Stimulated activated CD4-positive, alpha-beta T cell treated with anti-CD3 and anti-CD28 coated beads, Interleukin-1b, Interleukin-23, amount 100 ng/mL, for 24 hours (primary cell): ENCODE data around the gene LENG8.

Experiments used
- DNase-seq, 4 experiments: peaks; one replicate each; pipeline ENCODE4 v3.0.0-alpha.2; 2020; ENCODE audit warnings: low read depth in 4 of 4, low spot score in 1 of 4

Gene LENG8

DNA sequence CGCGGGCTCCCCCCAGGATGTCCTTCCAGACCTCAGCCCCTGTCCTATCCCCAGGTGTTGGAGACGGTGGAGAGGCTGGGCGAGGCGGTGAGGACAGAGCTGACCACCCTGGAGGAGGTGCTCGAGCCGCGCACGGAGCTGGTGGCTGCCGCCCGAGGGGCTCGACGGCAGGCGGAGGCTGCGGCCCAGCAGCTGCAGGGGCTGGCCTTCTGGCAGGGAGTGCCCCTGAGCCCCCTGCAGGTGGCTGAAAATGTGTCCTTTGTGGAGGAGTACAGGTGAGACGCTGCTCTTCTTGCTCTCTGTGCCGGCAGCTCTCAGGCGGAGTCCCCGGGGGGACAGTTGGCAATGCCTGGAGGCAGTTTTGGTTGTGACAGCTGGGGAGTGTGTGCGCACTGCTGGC lies 26.9 kb upstream of the LENG8 start:
- no peak for DNase-seq

DNA sequence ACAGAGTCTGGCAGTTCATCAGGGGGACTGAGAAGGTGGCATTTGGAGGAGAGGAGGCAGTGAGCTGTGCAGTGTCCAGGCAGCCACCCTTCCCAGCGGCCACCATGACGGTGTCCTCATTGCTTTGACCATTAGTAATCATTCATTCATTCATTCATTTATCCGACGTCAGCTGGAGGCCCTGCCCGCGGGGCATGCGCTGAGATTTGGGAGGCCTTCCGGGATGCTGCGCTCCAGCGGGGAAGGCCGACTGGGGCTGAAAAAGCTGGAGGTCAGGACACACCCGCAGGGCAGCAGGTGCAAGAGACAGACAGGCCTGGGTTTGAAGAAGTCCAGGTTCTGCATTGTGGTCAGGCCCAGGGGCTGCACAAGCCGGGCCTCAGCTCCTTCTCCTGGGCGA lies 24.8 kb upstream of the LENG8 start:
- no peak for DNase-seq

DNA sequence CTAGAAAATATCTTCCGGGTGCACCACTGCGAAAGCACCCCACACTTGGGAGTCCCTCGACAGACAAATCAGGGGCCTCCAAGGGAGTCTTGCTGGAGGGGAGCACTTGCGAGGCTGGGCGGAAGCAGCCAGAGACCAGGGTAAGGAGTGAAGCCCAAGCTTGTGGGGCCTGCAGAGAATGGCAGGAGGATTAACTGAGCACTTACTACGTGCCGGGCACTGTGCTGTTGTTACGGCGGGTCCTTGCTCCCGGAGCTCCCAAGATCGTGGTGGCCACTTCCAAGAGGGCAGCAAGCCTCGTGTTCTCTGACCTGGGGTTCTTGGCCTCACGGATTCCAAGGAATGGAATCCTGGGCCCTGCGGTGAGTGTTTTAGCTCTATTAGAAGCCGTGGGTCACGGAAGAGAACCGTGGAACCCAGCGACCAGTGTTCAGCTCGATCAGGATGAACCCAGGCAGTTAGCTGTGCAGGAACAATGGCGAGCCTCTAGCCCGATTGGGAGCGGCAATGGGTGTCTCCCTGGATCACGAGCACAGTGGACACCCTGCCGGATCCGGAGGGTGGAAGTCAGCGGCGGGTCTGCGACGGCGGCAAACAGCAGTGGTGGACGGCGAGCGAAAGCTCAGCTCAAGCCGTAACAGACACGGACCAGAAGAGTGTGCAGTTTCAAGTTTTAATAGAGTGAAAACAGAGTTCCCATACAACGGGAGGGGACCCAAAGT lies 24.2 kb upstream of the LENG8 start:
- DNase-seq, result no peak

DNA sequence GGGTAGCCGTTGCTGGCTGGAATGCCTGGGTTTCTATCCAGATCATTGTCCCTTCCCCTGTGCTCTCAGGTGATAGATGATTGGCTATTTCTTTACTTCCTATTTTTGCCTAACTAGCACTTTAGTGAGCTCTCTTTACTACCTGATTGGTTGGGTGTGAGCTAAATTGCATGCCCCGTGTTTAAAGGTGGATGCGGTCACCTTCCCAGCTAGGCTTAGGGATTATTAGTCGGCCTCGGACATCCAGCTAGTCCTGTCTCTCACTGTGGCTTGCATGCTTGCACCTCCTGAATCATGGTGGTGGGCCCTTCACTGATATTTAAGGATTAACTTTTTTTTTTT lies 23.6 kb upstream of the LENG8 start:
- no peak for DNase-seq

DNA sequence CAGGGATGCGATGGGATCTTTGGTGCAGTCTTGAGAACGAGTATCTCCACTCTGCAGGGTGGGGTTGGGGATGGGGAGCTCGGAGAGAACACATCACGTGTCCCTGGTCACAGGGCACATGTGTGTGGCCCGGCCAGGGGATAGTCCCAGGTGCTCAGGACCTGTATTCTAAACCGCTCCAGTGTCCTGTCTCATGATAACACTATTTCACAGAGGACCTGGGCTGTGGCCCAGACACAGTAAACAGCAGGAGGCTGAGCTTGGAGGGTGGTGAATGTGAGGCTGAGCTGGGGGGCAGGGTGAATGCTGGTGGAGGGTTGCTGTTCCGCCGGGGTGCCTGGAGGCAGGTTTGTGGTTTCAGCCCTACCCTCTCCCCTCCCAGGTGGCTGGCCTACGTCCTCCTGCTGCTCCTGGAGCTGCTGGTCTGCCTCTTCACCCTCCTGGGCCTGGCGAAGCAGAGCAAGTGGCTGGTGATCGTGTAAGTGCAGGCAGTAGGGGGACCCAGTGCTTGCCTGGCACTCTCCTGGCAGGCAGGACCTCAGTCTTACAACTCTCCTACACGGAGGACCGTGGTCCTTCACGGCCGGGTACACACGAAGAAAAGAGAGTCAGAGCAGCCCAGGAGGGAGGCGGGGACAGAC lies 22.6 kb upstream of the LENG8 start:
- DNase-seq, result no peak

DNA sequence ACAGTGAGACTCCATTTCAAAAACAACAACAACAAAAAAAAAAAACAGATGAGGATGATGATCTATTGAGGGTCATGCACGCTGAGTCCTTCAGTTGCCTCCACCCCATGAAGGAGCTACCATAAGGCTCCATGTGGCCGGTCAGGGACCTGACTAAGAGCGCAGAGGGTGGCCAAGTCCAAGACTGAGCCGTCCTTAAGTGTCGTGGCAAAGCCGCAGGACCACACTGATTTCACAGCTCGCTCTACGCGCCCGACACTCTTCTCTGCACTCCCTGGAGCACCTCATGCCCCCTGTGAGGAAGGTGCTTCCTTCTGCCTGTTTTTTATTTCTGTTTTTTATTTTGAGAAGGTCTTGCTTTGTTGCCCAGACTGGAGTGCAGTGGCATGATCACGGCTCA lies 21.4 kb upstream of the LENG8 start:
- no peak for DNase-seq

DNA sequence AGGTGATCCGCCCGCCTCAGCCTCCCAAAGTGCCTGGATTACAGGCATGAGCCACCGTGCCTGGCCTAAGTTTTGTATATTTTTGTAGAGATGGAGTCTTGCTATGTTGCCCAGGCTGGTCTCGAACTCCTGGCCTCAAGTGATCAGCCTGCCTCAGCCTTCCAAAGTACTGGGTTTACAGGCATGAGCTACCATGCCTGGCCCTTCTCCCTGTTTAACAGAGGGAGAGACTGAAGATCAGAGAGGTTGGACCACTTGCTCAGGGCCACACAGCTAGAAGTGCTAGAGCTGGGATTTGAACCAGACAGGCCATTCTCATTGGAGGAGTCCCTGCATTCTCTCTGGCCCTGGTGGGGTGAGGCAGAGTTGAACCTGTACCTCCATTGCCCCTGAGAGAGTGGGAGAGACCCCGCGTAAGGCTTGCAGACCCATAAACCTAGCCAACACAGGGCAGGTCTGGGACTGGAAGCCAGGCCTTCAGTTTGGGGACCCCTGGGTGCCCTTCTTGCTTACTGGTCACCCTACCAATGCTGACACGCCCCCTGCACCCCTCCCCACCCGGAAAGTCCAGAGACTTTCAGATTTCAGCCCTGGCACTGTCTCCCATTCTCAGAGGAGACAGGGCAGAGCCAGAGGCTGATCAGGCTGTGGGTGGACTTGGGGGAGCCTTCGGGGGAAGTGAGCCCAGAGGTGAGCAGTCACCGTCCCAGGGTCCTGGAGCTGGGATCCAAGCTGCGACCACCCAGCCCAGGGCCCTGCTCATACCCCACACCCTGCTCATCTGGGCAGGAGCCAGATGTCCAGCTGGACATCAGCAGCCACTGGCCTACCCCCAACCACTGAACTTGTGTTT lies 20.4 kb upstream of the LENG8 start:
- no peak for DNase-seq

DNA sequence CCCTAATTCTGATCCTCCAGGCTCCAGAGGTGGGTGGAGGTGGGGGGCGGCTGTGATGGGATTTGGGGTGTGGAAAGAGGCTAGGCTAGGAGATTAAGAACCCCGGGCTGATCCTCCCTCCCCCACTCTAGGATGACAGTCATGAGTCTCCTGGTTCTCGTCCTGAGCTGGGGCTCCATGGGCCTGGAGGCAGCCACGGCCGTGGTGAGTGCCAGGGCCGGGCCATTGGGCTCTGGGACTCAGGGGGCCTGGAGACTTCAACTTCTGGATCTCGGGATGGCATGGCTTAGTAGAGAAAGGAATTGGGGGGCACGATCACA lies 19.9 kb upstream of the LENG8 start:
- DNase-seq, result no peak

DNA sequence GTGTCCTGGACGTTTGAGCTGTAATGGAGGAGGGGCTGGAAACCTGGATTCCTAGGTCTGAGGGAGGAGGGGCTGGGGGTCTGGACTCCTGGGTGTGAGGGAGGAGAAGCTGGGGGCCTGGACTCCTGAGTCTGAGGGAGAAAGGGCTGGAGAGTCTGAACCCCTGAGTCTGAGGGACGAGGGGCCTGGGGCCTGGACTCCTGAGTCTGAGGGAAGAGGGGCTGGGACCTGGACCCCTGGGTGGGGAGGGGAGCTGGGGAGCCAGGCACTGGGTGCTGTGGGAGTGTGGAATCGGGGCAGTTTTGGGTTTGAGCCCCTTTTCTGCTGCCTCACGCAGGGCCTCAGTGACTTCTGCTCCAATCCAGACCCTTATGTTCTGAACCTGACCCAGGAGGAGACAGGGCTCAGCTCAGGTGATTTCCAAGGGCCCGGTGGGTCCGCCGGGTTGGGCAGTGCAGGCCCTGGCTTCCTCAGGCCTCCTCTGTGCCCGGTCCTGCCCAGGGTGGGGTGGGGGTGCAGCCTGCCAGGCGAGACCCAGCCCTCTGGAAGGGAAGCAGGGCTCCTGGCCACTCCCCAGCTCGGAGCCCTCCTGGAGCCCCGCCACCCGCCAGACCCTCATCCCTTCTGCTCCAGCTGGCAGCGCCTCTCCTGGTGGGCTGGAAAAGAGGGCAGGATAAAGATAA lies 19.3 kb upstream of the LENG8 start:
- no peak for DNase-seq

DNA sequence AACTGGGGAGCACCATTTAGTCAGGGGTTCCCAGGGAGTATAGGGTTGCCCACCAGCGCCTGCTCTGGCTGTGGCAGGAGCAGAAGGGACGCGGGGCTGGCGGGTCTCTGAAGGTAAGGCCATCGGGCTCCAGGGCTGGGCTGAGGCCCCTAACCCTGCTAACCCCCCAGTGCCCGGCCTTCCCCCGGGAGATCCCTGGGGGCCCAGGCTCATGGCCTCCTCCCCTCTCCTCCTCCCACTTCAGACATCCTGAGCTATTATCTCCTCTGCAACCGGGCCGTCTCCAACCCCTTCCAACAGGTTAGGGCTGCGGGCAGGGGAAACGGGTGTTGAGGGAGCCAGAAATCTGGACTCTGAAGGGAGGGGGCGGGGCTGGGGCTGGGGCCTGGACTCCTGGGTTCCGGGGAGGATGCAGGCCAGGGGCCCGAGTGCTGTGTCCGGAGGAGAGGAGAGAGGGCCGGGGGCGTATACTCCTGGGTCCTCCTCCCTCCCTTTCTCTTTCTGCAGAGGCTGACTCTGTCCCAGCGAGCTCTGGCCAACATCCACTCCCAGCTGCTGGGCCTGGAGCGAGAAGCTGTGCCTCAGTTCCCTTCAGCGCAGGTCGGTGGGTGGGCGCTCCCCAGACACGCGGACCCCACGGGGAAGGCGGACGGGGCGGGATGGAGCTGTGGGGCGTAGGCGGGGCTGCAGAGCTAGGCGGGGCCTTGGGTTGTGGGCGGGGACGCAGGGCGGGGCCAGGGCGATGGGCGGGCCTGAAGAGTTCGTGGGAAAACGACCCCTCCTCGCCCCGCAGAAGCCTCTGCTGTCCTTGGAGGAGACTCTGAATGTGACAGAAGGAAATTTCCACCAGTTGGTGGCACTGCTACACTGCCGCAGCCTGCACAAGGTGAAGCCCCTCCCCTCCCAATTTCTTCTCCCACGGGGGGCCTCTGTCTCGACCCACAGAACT lies 18.4 kb upstream of the LENG8 start:
- peak in 3 of 4 experiments; percentile 18 to 40 (median 36) for DNase-seq

DNA sequence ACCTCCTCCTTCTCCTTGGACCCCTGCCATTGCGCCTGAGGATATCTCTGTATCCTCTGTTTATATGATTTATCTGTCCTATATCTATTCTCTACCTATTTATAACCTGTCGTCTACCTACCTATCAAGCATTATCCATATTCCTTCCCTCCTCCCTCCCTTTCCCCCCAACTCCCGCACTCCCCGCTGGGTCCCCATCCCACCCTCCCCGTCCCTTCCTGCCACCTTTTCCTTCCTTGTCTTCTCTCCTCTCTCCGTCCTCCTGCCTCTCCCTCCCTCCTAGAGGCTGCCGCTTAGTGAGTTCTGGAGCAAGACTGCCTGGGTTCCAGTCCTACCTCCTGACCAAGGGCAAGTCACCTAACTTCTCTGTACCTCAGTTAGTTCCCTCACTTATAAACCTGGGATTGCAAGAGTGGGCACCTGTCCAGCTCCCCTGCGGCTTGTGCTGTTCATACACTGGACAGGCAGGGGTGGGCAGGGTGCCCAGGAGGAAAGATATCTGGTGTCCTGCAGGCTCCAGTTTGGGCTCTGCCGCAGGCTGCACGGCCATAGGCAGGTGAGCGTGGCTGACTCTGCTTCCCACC lies 17.7 kb upstream of the LENG8 start:
- no peak for DNase-seq

DNA sequence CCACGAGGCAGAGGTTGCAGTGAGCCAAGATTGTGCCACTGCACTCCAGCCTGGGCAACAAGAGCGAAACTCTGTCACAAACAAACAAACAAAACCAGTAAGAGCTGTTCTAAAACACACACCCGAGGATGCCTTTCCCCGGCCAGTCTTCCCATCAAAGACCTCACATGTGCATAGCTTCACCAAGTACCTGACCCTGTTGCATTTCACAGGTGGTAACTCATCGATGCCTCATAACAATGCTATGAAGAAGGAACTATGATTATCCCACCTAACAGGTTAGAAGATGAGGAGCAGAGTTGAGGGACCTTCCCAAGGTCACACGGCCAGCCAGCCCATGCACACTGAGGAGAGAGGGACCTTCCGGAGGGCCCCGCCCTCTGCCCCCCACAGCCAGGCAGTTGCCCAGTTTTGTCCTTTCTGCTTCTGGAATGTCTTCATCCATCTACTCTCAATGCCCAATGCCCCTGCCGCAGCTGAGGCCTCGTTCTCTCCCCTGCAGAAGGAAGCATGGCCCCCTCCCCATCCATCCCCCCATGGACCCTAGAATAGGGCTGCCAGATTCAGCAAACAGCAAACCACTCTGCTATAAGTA lies 16.8 kb upstream of the LENG8 start:
- no peak for DNase-seq

DNA sequence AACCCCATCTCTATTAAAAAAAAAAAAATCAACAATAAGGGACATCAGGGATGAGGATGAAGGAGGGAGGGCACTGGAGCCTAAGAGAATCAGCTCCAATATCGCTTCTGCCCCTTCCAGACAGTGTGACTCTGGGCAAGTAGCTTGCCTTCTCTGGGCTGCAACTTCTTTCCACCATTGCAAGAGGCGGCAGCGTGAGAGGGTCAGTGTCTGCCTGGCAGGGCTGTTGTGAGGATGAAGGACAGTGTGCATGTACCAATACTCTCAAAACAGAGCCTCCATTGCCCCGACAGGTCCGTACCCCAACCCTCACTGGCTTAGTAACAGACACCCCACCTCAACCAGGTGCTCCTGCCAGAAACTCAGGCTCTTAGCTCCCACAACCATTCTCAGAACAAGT lies 15.3 kb upstream of the LENG8 start:
- DNase-seq, result no peak

DNA sequence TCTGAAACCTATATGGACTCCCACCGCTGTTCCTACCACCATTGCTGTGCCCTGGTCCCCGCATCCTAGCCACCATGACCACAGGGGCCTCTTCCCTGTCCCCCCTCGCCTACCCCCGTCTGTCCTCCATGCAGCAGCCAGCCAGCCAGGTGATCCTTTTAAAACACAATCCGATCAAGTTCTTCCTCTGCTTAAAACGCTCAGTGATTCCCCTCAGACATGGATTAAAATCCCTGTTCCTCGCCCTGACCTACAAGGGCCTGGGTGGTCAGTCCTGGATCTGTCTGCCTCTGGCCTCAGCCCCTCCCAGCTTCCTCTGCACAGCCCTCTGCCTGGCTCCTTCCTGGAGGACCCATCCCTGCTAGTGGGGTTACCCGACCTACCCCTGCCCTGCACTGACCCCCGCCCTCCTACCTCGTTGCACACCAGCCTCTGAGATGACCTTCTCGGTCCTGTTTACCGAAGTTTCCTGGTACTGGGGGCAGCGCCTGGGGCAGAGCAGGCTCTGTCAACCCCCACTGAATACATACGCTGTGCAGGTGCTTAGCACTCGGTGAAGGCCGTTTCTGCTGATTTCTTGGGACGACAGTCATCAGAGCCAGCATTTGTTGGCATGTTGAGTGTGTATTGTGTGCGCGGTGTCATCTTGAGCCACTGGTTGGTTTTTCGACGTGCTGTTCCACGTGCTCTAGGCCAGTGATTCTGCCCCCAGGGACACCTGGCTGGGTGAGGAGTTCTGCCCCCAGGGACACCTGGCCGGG lies 14.7 kb upstream of the LENG8 start:
- no peak for DNase-seq

DNA sequence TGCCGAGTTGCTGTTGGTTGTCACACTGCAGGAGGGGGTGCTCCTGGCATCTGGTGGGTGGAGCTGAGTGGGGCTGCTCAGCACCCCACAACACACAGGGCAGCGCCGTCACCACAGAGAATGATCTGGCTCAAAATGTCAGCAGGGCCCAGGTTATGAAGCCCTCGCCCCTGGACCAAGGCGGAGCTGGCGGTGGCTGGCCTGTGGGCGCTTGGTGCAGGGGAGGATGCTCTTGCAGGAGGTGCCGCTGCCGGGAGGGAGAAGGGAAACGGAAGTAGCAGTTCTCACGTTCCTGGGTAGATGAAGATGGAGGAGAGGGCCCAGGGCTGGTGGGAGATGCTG lies 14.2 kb upstream of the LENG8 start:
- no peak for DNase-seq

DNA sequence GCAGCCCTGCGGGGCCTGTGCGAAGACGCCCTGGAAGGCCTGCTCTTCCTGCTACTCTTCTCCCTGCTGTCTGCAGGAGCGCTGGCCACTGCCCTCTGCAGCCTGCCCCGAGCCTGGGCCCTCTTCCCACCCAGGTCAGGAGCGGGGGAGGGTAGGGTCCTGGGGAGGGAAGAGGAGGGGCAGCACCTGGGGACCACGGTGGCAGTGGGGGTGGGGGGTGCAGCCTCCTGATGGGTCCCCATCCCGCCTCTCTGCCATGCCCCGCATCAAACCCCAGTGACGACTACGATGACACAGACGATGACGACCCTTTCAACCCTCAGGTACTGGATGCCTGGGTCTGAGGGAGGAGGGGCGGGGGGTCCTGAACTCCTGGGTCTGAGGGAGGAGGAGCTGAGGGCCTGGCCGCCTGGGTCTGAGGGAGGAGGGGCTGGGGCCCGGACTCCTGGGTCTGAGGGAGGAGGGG lies 13.4 kb upstream of the LENG8 start:
- no peak for DNase-seq

DNA sequence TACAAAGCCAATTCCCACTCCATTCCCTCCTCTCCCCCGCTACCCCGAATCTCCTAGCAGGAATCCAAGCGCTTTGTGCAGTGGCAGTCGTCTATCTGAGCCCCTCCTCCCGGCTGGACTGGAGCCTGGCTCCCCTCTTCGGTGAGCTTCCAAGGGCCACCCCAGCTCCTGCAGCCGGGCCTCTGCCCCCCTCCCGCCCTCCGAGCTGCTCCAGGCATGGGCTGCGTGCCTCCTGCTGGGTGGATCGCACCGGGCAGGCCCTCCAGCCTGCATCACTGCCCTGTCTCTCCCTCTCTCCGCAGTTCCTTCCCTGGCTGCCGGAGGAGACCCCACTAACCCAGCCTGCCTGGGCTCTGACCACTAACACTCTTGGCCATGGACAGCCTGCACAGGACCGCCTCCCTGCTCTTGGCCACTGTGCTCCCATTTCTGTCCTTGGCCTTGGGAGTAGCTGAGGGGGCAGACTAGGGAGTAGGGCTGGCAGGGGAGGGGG lies 12.9 kb upstream of the LENG8 start:
- DNase-seq, result no peak

DNA sequence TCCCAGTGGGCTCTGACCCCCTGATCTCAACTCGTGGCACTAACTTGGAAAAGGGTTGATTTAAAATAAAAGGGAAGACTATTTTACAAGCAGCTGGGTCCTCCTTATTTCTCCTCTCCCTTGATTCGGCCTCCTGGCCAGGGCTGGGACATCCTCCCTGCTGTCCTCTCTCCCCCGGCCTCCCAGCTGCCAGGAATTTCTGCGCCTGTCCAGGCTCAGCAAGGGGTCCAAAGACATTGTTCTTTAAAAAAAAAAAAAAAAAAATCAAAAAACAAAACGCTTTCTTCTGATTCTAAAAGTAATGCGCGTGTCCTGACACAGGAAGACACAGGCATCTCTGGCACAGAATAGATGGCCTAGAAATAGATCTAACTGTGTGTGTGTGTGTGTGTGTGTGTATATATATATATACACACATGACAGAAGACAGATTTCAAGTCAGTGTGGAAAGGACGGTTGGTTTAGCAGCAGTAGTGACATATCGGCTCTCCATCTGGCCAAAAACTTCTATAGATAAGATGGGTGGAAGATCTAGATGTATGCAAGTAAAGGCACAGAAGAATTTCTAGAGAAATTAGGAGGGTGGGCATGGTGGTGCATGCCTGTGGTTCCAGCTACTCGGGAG lies 12.3 kb upstream of the LENG8 start:
- DNase-seq, result no peak
